Measurements from ENCODE around the gene CBARP.
"Not testable (repeated sequence)": the region's sequence is repeated elsewhere in the genome, so short reads cannot be mapped to it uniquely, and the experiment has no call there.

CBARP gene

GRCh38 chr19:1250437-1251260 is 12.8 kb upstream of the CBARP start:
- DNase-seq, result peak; percentile 52

DNA sequence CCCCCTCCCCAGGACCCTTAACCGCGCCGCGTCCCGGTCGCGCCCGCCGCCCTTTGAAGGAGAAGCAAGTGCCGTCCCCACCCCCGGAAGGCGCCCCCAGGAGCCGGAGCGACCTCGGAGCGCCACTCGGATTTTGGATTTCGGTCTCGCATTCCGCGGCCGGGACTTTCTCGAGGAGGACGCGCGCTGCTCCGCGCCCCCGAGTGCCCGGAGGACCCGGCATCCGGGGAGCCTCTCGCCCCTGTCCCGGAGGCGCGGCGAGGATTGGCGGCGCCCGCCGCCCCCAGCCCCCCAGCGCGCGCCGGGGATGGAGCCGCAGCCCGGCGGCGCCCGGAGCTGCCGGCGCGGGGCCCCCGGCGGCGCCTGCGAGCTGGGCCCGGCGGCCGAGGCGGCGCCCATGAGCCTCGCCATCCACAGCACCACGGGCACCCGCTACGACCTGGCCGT is 12.2 kb upstream of the CBARP start:
- DNase-seq, result no peak

- peak; percentile 95 for DNase-seq
Measured at GRCh38 chr19:1249298-1249989, 11.6 kb upstream of the CBARP start.

DNA sequence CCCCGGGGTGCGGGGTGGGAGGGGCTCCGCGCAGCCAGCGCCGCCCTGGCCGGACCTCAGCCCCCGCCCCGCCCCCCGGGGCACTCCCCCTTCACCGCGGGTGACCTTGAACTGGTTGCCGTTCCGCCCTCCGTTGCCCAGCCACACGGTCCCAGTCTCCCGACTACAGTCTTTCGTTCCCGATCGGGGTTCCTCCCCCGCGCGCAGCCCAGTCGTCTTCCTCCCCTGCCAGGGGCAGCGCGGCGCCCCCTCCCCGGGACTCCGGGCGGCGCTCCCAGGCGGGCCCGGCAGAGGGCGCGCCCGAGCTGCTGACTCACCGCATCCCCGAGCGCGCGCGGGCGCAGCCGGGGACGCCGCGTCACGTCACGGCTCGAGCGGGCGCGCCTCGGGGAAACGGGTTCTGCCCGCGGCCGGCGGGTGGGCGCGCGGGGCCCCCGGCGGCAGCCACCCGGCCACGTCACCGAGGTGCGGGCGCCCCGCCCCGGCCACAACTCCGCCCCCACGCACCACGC is 11.0 kb upstream of the CBARP start:
- DNase-seq, result peak; percentile 76

DNA sequence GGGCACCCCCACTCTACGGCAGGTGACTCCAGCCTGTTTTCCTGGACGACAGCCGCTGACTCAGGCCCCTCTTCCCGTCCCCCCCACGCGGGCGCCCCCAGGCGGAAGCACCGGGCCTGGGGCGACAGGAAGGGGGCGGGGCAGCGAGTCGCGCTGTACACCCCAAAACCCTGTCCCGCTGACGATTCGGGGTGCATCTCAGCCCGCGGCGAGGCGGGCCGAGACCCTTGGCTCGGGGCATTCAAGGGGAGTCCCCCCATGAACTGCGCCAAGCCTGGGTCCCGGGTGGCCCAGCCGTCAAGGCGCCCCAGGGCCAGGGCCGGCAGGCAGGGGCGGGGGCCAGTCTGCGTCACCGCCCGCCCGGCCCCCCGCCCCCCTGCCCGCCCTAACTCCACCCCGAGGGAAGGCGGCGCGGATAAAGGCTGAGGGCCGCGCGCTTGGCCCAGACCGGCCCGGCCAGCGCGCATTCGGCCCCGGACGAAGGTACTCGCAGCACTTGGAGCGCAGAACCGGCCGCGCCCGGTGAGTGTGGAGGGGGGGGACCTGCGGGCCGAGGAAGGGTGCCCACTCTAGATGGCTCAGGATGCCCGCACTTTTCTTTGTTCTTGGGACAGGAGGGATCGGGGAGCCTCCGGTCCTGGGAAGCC is 10.5 kb upstream of the CBARP start, which contains the start of gene MIDN:
TSS of gene MIDN (plus strand) at position 445 of the 647 bp plus-strand sequence. CDS start 1,714 bp downstream, outside the sequence.
- peak; percentile 64 for DNase-seq

- no peak for DNase-seq
Measured at GRCh38 chr19:1247748-1248138, 9.9 kb upstream of the CBARP start.

DNA sequence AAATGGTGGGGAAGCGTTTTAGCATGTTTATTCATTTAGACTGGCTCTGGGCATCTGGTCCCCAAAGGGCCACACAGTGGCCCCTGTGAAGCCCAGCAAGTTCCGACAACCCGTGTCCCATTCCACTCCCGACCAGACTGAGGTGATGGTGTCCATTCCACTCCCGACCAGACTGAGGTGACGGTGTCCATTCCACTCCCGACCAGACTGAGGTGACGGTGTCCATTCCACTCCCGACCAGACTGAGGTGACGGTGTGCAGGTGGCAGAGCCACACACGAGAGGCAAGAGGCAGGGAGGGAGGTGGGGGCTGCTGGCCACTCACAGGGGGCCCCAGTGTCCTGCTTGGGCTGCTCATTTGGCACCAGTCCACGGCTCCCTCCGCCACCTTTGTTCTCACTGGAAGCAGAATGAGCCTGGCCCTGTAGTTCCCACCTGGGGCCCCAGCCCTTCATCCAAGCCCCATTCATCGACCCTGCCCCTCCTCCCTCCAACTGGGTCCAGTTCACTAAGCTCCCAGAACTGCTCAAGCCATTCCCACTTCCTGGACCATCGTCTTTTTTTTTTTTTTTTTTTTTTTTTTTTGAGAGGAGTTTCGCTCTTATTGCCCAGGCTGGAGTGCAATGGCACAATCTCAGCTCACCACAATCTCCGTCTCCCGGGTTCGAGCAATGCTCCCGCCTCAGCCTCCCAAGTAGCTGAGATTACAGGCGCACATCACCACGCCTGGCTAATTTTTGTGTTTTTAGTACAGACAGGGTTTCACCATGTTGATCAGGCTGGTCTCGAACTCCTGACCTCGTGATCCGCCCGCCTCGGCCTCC is 8.7 kb upstream of the CBARP start:
- not testable (repeated sequence) for DNase-seq

- no peak for DNase-seq
Measured at GRCh38 chr19:1245494-1246264, 7.9 kb upstream of the CBARP start.

GRCh38 chr19:1244693-1245451 is 7.1 kb upstream of the CBARP start:
- DNase-seq, result no peak

GRCh38 chr19:1243768-1244692 is 6.2 kb upstream of the CBARP start:
- peak; percentile 80 for DNase-seq

DNA sequence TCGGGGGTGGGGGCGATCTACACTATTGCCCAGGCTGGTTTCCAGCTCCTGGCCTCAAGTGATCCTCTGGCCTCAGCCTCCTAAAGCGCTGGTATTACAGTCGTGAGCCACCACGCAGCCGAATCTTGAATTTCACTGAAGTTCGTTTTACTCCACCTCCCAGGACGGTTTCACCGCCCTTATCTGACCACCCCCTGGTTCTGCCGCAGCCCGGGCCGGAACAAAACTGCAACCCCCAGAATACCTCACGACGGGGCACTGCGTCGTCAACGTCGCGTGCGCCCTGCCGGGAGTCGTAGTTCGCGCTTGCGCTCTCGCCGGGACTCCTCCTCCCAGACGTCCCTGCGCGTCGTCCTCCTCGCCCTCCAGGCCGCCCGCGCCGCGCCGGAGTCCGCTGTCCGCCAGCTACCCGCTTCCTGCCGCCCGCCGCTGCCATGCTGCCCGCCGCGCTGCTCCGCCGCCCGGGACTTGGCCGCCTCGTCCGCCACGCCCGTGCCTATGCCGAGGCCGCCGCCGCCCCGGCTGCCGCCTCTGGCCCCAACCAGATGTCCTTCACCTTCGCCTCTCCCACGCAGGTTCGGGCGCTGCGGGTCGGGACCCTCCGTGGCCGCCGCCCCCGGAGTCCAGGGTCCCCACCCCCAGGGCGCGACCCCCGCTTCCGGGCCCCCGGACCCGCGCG is 3.8 kb upstream of the CBARP start, which contains the start of gene ATP5F1D:
TSS of gene ATP5F1D (plus strand) at position 335 of the 679 bp plus-strand sequence. CDS start at position 435, 100 bp downstream.
- peak; percentile 95 for DNase-seq

GRCh38 chr19:1240925-1241324 is 3.1 kb upstream of the CBARP start:
- no peak for DNase-seq

GRCh38 chr19:1239796-1240737 is 2.3 kb upstream of the CBARP start:
- peak; percentile 84 for DNase-seq

GRCh38 chr19:1239420-1239795 is 1.6 kb upstream of the CBARP start:
- DNase-seq, result no peak

DNA sequence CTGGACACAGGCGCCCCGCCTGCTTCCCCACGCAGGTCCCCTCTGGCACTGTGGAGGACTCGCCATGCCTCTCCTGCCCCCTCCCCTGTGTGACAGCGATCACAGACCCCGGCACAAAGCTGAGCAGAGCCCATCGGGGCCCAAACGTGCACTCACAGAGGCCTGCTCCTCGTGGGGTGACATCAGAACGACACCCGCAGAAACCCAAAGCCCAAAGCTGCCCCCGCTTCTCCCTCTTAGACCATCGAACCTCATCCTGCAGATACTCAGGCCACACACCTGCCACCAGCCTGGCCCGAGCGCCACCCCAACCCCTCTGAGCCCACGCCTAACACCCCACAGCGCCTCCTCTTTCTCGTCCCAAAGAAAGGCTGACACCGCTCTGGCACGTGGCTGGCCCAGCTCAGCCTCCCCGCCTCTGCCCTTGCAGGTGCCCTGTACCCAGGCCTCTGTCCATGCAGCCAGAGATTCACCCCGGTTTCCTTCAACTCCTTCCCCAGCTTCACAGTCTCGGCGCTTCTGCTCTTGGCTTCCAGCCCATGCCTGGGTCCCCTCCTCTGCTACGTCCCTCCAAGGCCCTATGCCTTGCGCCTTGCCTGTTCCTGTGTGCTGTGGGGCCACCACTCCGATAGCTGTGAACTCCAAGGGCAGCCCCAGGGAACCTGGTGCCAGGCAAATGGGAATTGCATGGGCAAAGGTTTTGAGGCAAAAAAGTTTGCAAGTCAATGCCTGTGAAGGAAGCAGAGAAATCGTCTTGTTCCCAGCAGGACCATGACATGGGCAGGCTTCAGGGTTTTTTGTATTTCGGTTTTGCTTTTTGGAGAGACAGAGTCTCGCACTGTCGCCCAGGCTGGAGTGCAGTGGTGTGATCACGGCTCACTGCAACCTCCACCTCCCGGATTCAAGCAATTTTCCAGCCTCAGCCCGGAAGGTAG is 831 bp upstream of the CBARP start:
- no peak for DNase-seq

DNA sequence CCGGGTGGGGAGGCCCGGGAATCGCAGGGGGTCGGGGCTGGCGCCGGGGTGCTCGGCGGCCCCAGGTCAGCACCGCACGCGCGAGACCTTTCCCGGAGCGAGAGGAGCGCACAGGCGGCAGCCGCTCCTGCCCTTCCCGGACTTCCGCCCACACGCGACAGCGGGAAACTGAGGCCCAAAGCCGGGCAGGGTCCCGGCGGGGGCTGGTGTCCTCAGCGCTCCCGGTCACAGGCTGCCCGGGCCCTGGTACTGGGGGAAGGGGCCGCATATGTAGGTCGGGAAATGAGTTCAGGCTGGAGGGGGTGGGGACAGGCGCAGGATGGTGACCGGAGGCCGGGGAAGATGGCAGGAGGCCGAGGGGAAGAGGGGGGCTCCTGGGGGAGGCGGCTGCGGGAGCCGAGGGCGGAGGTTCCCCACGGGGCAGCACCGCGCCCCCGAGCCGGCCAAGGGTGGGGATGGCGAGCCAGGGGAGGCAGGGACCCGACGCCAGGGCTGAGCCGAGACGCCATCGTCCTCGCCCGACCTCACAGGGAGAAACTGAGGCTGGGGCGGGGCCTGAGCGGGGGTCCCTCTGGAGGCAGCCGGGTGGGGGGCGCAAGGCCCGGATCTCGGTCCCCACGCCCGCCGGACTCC is 662 bp downstream of the CBARP start:
- DNase-seq, result no peak

Data from MV-4-11 (cell line).